ENCODE data around the gene TMEM214. TPM values are rescaled to one million over a fixed set of nuclear protein-coding genes. Genes with fewer than 3 reads are reported as not detected.

The TMEM214 gene
- total RNA-seq, 1 donor from 2014 or later: 28.2 TPM

GRCh38 chr2:27039871-27040270 is 7.1 kb downstream of the TMEM214 start:
- no peak for DNase-seq (ENCODE audit: low spot score)

- DNase-seq (ENCODE audit: low spot score): no peak
Measured at GRCh38 chr2:27040282-27040681, 7.5 kb downstream of the TMEM214 start.

- no peak for DNase-seq (ENCODE audit: low spot score)
Measured at GRCh38 chr2:27041752-27042151, 9.0 kb downstream of the TMEM214 start.

- DNase-seq (ENCODE audit: low spot score): no peak
Measured at GRCh38 chr2:27042159-27042661, 9.4 kb downstream of the TMEM214 start.

DNA sequence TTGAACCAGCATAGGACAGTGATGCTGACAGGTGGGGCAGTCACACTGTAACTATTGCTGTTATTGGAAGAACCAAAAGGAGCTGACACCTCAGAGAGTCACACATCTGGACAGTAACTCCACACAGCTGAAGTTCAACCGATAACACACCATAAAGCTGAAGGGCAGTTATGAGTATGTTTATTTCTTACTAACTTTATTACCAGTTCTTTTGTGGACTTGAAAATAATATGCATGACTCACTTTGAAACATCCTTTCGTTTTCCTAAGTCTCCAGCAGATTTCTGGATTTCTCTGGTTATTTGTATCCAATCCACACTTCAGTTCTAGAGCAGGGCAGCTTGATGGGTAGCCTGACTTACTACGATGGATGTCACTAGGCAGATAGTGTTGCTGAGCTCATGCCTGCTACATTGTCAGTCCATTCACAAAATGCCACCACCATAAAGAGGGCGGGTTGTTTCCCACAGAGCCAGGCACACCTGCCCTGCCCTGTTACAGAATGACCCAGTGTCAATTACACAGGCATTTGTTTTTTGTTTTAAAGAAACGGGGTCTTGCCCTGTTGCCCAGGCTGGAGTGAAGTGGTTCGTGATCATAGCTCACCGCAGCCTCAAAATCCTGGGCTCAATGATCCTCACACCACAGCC is 10.3 kb downstream of the TMEM214 start:
- DNase-seq (ENCODE audit: low spot score): peak; percentile 42

DNA sequence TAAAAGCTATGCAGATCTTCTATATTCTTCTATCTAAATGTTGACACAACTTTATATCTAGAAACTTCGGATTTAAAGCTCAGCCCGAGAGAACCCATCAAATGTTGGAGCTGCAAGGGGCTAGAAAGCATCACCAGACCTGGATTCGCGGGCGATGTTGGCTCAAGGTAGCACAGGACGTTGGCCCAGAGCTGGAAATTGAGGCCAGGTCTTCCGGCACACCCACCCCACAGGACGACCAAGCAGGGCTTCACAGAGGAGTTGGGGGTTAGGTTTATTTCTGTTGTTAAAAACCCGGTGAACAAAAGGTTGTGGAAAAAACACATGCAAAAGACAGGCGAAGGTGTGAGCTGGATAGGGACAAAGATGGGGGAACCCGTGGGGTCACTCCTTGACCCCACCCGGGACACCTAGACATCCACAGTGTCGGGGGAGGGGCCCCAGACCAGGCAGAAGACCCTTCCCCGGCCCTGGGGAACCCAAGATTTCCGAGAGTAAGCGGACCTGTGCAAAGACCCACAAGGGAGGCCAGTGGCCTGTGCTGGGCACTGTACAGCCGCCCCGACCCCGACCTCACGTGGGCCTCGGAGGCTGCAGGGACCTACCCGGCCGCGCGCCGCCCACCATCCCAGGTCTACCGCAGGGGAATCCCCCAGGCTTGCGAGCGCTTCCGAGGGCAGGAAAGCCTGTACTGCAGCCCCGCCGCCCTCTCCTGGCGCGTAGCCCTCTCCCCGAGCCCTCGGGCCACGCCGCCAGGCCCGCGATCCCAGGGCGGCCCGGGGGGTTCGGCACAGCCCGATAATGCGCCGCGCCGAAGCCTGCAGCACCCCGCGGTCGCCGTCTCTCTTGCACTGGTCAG is 16.9 kb downstream of the TMEM214 start:
- DNase-seq (ENCODE audit: low spot score): no peak

DNA sequence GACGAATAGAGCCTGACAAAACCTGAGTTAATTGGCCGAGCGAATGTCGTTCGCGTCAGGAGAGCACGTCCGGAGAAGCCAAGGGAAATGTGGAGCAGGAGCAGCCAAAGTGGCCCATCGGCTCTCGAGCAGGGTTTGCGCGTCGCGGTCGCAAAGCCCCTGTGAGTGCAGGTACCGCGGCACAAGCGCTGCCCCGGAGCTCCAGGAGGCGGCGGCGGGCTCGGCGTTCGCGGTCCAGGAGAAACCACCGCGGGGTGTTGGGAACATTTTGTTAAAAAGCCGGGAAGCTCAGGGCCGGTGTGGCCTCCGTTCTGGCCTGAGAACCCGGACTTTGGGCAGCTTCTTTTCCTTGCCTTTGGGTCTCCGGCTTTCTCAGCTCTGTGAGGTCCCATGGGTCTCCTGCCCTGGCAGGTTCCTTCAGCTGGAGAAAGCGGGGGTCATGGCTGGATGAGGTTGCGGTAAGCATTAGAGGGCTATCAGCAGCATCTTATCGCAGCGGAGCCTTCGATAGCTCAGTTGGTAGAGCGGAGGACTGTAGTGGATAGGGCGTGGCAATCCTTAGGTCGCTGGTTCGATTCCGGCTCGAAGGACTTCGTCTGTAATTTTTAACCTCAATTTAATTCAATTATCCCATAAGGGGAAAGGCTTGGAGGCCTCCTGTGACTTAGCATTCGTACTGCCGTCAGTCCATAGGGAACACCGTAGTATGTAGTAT is 17.7 kb downstream of the TMEM214 start:
- DNase-seq (ENCODE audit: low spot score): peak; percentile 98

GRCh38 chr2:27050996-27051901 is 18.5 kb downstream of the TMEM214 start, which contains the start of gene AGBL5:
TSS of gene AGBL5 (plus strand) at chr2:27051668. CDS start at chr2:27052959, 1,291 bp downstream.
- DNase-seq (ENCODE audit: low spot score): peak; percentile 97

DNA sequence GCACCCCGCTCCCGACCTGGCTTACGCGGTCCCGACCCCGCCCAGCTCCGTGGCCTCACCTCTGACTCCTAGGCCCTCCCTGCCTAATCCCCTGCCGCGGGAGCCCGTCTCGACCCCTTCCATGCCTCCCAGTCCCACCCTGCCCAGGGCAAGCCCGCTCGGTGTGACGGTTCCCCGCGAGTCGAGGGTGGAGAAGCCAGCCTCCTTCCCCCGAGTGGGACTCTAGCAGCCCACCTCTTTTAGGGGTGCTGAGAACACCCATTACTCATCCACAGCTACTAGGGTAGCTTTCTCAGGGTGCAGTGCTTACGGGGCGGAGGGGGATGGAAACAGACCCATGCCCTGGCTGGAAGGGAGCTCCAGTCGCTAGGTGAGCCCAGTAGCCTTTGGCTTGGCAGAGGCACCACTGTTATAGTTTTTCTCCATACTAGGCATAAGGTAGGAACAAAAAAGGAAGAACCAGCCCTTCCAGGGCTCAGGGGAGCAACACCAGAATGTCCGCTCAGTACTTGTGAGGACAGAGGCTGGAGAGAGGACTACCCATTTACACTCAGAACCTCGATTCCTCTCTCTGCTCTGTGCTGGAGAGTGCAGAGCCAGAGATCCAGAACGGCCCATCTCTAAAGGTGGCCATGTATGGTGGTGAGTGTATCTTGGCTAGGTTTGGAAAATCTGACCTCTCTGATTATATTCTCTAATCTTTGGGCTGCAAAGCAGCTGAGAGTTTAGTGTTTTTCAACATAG is 19.3 kb downstream of the TMEM214 start:
- no peak for DNase-seq (ENCODE audit: low spot score)

GRCh38 chr2:27053321-27053720 is 20.6 kb downstream of the TMEM214 start:
- DNase-seq (ENCODE audit: low spot score): no peak

GRCh38 chr2:27053776-27054175 is 21.0 kb downstream of the TMEM214 start:
- no peak for DNase-seq (ENCODE audit: low spot score)

- DNase-seq (ENCODE audit: low spot score): no peak
Measured at GRCh38 chr2:27054721-27055120, 22.0 kb downstream of the TMEM214 start.

DNA sequence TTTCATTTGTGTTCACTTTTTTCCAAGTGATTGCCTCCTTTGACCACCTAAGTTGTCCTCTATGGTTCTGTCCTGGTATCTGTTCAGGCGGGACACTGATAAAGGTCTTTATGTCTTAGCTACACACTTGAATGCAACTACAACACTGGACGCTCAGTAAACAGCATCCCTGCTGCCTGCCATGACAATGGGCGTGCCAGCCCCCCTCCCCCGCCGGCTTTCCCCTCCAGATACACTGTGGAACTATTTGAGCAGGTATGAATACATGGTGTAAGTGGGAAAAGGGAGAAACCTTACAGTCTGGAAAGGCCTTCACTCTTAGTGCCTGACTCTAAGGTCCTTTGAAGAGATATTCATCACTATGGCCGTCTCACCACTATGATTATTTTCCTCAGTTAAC is 24.4 kb downstream of the TMEM214 start:
- no peak for DNase-seq (ENCODE audit: low spot score)

DNA sequence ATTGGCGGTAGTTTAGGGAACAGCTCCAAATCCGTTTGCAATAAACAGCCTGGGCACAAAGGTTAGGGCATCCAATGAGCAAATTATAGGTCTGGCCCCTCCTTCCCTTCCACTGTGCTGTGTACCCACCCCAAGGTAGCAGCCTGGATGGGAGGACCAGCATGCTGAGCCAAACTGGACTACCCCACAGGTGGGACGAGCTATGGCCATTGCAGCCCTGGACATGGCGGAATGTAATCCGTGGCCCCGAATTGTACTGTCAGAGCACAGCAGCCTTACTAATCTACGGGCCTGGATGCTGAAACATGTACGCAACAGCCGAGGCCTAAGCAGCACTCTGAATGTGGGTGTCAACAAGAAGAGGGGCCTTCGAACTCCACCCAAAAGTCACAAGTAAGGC is 25.4 kb downstream of the TMEM214 start:
- no peak for DNase-seq (ENCODE audit: low spot score)

DNA sequence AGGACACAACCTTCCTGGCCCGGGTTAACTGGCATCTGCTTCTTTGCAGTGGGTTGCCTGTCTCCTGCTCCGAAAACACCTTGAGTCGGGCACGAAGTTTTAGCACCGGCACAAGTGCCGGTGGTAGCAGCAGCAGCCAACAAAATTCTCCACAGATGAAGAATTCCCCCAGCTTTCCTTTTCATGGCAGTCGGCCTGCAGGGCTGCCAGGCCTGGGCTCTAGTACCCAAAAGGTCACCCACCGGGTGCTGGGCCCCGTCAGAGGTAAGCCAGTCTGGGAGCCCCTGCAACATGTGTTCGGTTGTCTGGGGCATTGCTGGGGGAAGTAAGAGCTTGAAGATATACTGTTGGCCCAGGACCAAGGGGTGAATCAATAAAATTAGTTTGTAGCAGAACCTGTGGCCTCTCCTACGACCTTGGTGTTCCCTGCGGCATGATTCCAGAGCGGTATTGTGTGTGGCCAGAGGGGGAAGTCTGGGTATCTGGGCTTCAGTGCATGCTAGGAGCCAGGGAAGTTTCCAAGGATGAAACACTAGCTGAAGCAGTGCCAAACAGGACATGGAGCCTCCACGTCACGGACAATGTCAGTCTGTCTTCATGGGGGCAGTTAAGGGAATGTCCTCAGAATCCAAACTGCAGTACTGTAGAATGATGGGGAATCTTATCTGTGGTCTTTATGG is 26.5 kb downstream of the TMEM214 start:
- no peak for DNase-seq (ENCODE audit: low spot score)

GRCh38 chr2:27060323-27060722 is 27.6 kb downstream of the TMEM214 start:
- DNase-seq (ENCODE audit: low spot score): no peak

DNA sequence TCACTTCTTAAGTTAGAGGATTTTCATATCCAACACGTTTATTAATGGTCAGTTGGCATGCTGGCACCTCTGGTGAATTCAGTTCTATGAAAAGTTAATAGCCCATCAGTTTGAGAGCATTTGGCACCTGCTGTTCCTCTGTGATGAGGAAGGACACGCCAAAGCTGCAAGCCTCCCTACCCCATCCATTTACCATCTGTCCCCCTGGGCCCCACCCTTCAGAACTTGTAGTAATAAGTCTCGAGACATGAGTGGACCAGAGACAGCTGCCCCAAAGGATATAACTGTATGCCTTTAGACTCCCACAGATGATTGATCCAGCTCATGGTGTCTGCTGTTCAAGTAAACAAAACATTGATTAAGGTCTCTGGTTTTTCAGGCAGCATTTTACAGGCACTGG is 32.4 kb downstream of the TMEM214 start:
- no peak for DNase-seq (ENCODE audit: low spot score)

GRCh38 chr2:27067385-27067784 is 34.6 kb downstream of the TMEM214 start:
- DNase-seq (ENCODE audit: low spot score): no peak

GRCh38 chr2:27069436-27069835 is 36.7 kb downstream of the TMEM214 start:
- DNase-seq (ENCODE audit: low spot score): no peak
